Sigmoid colon (tissue), 4 donors: ENCODE measurements around the gene FUS.

Source experiments
- CTCF ChIP-seq, 4 experiments: fragments of 450-650 bp in 3 of 4; fragments of 200-600 bp in 1 of 4; IDR thresholded peaks; one replicate each; pipeline ENCODE4 v1.5.1; 2016 to 2019; ENCODE audit warnings: antibody characterized with exemption in 4 of 4, mild to moderate bottlenecking in 3 of 4, moderate library complexity in 2 of 4
- POLR2AphosphoS5 ChIP-seq, 4 donors: sonication (generic); formaldehyde crosslinking; IDR thresholded peaks; one replicate each; pipeline ENCODE4 v1.6.1; 2017; ENCODE audit warnings: antibody characterized with exemption in 4 of 4

- TF ChIP-seq CTCF (IDR thresholded peaks at IDR 0.05) (no peak), POLR2AphosphoS5 (IDR thresholded peaks at IDR 0.05) (peak in 1 of 4 donors; percentile 48)
These were observed 22.8 kb downstream of the FUS start, which contains the start of gene PYCARD for GRCh38 chr16:31202414-31203375.
